Type B pancreatic cell (in vitro differentiated cells): ENCODE data around the gene SOX12. TPM values are rescaled to one million over a fixed set of nuclear protein-coding genes. Genes with fewer than 3 reads are reported as not detected.
A peak's percentile ranks its signal among the peaks of the same experiment; 100 is the strongest.

Source experiments
- DNase-seq: peaks from one replicate; pipeline ENCODE4 v3.0.0; 2021; ENCODE audit warnings: mixed read lengths; ENCODE audit not compliant: unreplicated experiment; ENCODE audit errors: extremely low spot score
- H3K27ac Mint-ChIP-seq: 2 replicates; pipeline ENCODE4 v1.8.0; 2021; ENCODE audit warnings: mild to moderate bottlenecking, mixed read lengths
- H3K27me3 Mint-ChIP-seq: 2 replicates; pipeline ENCODE4 v1.8.0; 2021; ENCODE audit warnings: mixed read lengths
- H3K36me3 Mint-ChIP-seq: 2 replicates; pipeline ENCODE4 v1.8.0; 2021; ENCODE audit warnings: mixed read lengths
- H3K4me1 Mint-ChIP-seq: one replicate; pipeline ENCODE4 v1.8.0; 2021; ENCODE audit warnings: mixed read lengths; ENCODE audit not compliant: unreplicated experiment
- H3K4me3 Mint-ChIP-seq: 2 replicates; pipeline ENCODE4 v1.8.0; 2021; ENCODE audit warnings: mild to moderate bottlenecking, mixed read lengths
- H3K9me3 Mint-ChIP-seq: 2 replicates; pipeline ENCODE4 v1.8.0; 2021; ENCODE audit warnings: mixed read lengths
- CTCF ChIP-seq: fragments of 200-600 bp; sonication (generic); conservative IDR thresholded peaks from 2 replicates; pipeline ENCODE4 v1.5.0; 2021; ENCODE audit warnings: antibody characterized with exemption, mild to moderate bottlenecking
- total RNA-seq: library from RNA; stranded (reverse); gene quantifications from 2 replicates; pipeline ENCODE4 v1.2.1, GENCODE V29; 2021; ENCODE audit warnings: low replicate concordance

The SOX12 gene
- total RNA-seq, 1 donor from 2014 or later: 52.7 TPM

- TF ChIP-seq CTCF: no peak
- Mint-ChIP-seq H3K27ac (no peak overlapping the region), H3K9me3 (no peaks in the 10 kb centered on the region), H3K36me3 (peaks cover 37% of the 10 kb centered on the region), H3K4me3 (no peak overlapping the region), H3K27me3 (no peaks in the 10 kb centered on the region), H3K4me1 (no peaks in the 10 kb centered on the region)
- DNase-seq: no peak
These were observed 46.5 kb upstream of the SOX12 start for GRCh38 chr20:278607-279571.

GRCh38 chr20:284172-284571 lies 41.2 kb upstream of the SOX12 start:
- Mint-ChIP-seq H3K4me3 (no peak overlapping the region), H3K27ac (no peak overlapping the region), H3K27me3 (no peaks in the 10 kb centered on the region), H3K9me3 (no peaks in the 10 kb centered on the region), H3K36me3 (peaks cover 25% of the 10 kb centered on the region), H3K4me1 (no peaks in the 10 kb centered on the region)
- TF ChIP-seq CTCF: no peak
- DNase-seq: no peak

- Mint-ChIP-seq H3K4me1 (no peaks in the 10 kb centered on the region), H3K9me3 (no peaks in the 10 kb centered on the region), H3K36me3 (peaks cover 22% of the 10 kb centered on the region), H3K27me3 (no peaks in the 10 kb centered on the region), H3K4me3 (no peak overlapping the region), H3K27ac (no peak overlapping the region)
- no peak for TF ChIP-seq CTCF
- DNase-seq: no peak
These were observed 38.8 kb upstream of the SOX12 start for GRCh38 chr20:286508-286907.

- peak overlapping the region; percentile 44 for H3K4me3 Mint-ChIP-seq
- peaks cover 13% of the 10 kb centered on the region for H3K36me3 Mint-ChIP-seq
- no peaks in the 10 kb centered on the region for H3K27me3 Mint-ChIP-seq
- H3K27ac Mint-ChIP-seq: no peak overlapping the region
- H3K4me1 Mint-ChIP-seq: no peaks in the 10 kb centered on the region
- no peaks in the 10 kb centered on the region for H3K9me3 Mint-ChIP-seq
- TF ChIP-seq CTCF: no peak
- DNase-seq: no peak
These were observed 36.2 kb upstream of the SOX12 start for GRCh38 chr20:288956-289692.

- Mint-ChIP-seq H3K27ac (no peak overlapping the region), H3K4me1 (no peaks in the 10 kb centered on the region), H3K4me3 (no peak overlapping the region), H3K9me3 (no peaks in the 10 kb centered on the region), H3K36me3 (peaks cover 13% of the 10 kb centered on the region), H3K27me3 (no peaks in the 10 kb centered on the region)
- DNase-seq: no peak
- TF ChIP-seq CTCF: no peak
These were observed 35.7 kb upstream of the SOX12 start for GRCh38 chr20:289693-290083.
